ENCODE results near the gene AP1M1. TPM values are rescaled to one million over a fixed set of nuclear protein-coding genes. Genes with fewer than 3 reads are reported as not detected.

AP1M1 gene
- total and polyA plus RNA-seq, 2 donors (not counting 1 experiment from before 2014, with no cell fraction given), result 94.4 to 113 TPM

Other genes with a start within 250 kb of the AP1M1 start
- not detected in 2 replicates for gene OR10H4, start 248.9 kb upstream of the AP1M1 start, total RNA-seq
- gene OR10H4, start 248.9 kb upstream of the AP1M1 start, polyA plus RNA-seq, result not detected in 2 replicates
- 720 and 822 TPM in 2 replicates for gene TPM4, start 121.4 kb upstream of the AP1M1 start, total RNA-seq
- 1,637 and 2,577 TPM in 2 replicates for gene TPM4, start 121.4 kb upstream of the AP1M1 start, polyA plus RNA-seq
- gene RAB8A, start 86.0 kb upstream of the AP1M1 start, total RNA-seq, result 47.5 and 77.6 TPM in 2 replicates
- 104 and 128 TPM in 2 replicates for gene RAB8A, start 86.0 kb upstream of the AP1M1 start, polyA plus RNA-seq
- not detected in 2 replicates for gene HSH2D, start 54.2 kb upstream of the AP1M1 start, total RNA-seq
- gene HSH2D, start 54.2 kb upstream of the AP1M1 start, polyA plus RNA-seq, result not detected in 2 replicates
- gene CIB3, start 24.4 kb upstream of the AP1M1 start, total RNA-seq, result not detected in 2 replicates
- not detected in 2 replicates for gene CIB3, start 24.4 kb upstream of the AP1M1 start, polyA plus RNA-seq
- 102 and 106 TPM in 2 replicates for gene FAM32A, start 12.5 kb upstream of the AP1M1 start, total RNA-seq
- gene FAM32A, start 12.5 kb upstream of the AP1M1 start, polyA plus RNA-seq, result 141 and 149 TPM in 2 replicates
- 3.3 and 19.2 TPM in 2 replicates for gene KLF2, start 126.9 kb downstream of the AP1M1 start, total RNA-seq
- gene KLF2, start 126.9 kb downstream of the AP1M1 start, polyA plus RNA-seq, result 6.7 and 11.5 TPM in 2 replicates

All from fibroblast of lung (primary cell).